Measurements from ENCODE around the gene PSPN. TPM values are rescaled to one million over a fixed set of nuclear protein-coding genes. Genes with fewer than 3 reads are reported as not detected.
"Not testable (repeated sequence)": the region's sequence is repeated elsewhere in the genome, so short reads cannot be mapped to it uniquely, and the experiment has no call there.

Gene PSPN
- total RNA-seq, 1 donor from 2014 or later = 3.7 TPM

DNA sequence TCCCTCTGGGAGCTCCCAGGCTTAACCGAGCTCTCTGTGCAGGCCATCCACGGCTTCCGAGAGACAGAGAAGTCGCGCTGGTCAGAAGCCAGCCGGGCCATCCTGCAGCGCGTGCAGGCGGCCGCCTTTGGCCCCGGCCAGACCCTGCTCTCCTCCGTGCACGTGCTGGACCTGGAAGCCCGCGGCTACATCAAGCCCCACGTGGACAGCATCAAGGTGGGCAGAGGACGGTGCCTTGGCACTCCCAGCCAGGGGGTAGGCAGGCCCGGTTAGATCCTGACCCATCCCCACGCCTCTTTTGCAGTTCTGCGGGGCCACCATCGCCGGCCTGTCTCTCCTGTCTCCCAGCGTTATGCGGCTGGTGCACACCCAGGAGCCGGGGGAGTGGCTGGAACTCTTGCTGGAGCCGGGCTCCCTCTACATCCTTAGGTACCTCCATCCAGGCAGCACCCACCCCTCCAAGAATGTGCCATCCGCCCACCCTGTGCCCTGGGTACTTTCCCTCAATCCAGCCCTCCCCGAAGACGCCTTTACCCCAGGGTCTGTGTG is 1.5 kb downstream of the PSPN start:
- FAIRE-seq (no peak), DNase-seq (ENCODE audit: low spot score in 2 of 2) (no peak)

DNA sequence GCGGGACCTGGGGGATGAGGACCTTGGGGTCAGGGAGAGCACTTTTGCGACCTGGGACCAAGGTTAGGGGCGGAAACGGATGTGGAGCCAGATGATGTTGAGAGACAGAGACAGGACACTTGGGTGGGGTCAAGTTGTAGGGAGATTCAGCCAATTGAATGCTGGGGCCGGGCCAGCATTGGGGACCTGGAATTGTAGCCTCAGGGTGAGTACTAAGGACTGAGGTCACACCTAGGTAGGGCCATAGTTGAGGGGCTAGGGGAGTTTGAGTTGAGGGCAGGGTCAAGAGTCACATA is 2.0 kb downstream of the PSPN start:
- DNase-seq (ENCODE audit: low spot score in 2 of 2) (no peak), FAIRE-seq (no peak)

DNA sequence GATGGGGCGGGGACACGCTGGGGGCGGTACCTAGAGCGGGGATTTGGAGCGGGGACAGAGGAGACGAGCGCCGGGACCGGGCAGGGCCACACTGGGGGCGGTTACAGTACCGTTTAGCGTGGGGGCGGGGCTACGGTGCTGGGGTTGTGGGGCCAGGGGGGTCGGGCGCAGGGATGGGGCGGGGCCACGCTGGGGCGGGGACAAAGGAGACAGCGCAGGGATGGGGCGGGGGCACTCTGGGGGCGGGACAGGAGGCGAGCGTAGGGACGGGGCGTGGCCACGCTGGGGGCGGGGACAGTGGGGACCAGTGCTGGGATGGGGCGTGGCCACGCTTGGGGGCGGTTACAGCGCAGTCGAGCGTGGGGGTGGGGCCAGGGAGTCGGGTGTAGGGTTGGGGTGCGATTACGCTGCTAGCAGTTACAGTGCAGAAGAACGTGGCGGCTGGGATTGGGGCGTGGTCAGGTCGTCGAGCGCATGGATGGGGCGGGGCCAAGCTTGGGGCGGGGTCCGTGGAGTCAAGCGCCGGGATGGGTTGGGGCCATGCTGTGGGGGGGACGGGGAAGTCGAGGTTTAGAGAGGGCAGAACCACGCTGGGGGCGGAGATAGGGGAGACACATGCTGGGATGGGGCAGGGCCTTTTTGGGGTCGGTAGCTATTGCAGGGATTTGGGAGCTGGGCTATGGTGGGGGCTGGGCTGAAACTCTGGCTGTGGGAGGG is 2.5 kb downstream of the PSPN start:
- DNase-seq (ENCODE audit: low spot score in 2 of 2) (peak; percentile 95 to 96), FAIRE-seq (no peak)

DNA sequence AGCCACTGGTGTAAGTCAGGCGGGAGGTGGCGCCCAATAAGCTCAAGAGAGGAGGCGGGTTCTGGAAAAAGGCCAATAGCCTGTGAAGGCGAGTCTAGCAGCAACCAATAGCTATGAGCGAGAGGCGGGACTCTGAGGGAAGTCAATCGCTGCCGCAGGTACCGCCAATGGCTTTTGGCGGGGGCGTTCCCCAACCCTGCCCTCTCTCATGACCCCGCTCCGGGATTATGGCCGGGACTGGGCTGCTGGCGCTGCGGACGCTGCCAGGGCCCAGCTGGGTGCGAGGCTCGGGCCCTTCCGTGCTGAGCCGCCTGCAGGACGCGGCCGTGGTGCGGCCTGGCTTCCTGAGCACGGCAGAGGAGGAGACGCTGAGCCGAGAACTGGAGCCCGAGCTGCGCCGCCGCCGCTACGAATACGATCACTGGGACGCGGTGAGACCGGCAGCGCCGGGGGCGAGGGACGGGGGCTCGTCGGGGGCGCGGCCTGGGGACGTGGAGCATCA is 3.1 kb downstream of the PSPN start, which contains the start of gene ALKBH7:
Gene ALKBH7 (plus strand): TSS at position 201 of the 502 bp plus-strand sequence. CDS start 27 bp downstream, at position 228.
- DNase-seq (ENCODE audit: low spot score in 2 of 2) = peak; percentile 89 to 94
- FAIRE-seq = peak; percentile 99

DNA sequence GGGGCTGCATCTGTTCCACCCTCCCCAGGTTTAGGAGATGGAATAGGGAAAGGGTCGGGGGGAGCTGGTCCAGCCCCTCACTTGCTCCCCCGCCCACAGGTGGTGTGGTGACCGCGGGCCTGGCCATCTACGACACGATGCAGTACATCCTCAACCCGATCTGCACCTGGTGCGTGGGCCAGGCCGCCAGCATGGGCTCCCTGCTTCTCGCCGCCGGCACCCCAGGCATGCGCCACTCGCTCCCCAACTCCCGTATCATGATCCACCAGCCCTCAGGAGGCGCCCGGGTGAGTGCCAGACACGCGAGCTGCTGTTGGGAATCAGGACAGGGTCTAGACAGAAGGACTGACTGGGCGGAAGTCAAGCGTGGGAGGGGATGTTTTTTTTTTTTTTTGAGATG is 11.4 kb downstream of the PSPN start:
- FAIRE-seq = no peak

DNA sequence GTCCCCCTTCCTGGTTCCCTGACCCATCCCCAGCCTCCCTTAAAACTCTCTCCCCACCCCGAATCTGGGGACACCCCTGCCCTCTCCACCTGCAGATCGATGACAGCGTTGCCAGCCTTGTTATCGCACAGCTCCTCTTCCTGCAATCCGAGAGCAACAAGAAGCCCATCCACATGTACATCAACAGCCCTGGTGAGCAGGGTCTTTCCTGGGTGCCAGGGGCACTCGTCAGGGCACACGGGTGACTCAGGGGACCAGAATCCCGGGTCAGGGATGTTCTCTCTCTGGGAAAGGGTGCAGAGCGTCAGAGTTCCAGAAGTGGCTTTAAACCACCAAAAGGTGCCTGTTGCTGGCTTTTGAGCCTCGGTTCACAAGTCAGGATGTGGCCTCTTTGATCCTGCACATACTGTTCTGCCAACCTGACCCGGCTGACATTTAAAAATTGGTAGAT is 13.4 kb downstream of the PSPN start:
- no peak for DNase-seq (ENCODE audit: low spot score in 2 of 2)
- FAIRE-seq = no peak

More for the DNA sequence above, 11.4 kb downstream of the PSPN start:
- DNase-seq (ENCODE audit: low spot score in 2 of 2) = no peak

DNA sequence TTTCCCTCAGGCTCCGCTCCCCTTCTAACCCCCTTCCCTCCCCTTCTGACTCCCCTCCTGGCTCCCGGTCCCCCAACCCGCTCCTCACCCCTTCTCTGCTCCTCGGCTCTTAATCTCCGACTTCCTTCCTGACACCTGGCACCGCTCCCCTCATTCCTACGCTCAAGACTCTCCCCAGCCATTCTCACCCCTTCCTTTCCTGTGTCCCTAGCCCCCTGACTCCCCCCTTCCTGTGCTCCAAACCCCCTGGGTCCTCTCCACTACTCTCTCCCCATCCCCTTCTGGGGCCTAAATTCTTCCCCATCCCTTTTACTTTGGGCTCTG is 13.7 kb downstream of the PSPN start:
- FAIRE-seq (no peak), DNase-seq (ENCODE audit: low spot score in 2 of 2) (no peak)

DNA sequence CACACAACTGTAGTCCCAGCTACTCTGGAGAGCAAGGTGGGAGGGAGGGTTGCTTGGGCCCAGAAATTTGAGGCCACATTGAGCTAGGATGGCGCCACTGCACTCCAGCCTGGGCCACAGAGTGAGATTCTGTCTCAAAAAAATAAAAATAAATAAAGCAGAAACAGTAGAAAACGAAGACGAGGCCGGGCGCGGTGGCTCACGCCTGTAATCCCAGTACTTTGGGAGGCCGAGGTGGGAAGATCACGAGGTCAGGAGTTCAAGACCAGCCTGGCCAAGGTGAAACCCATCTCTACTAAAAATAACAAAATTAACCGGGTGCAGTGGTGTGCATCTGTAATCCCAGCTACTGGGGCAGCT is 14.9 kb downstream of the PSPN start:
- DNase-seq (ENCODE audit: low spot score in 2 of 2); FAIRE-seq: not testable (repeated sequence)

DNA sequence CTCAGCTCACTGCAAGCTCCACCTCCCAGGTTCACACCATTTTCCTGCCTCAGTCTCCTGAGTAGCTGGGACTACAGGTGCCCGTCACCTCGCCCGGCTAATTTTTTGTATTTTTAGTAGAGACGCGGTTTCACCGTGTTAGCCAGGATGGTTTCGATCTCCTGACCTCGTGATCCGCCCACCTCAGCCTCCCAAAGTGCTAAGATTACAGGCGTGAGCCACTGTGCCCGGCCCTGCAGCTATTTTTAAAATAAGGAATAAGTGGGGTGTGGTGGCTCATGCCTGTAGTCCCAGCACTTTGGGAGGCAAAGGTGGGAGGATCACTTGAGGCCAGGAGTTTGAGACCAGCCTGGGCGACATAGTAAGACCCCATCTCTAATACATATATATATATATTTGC is 15.3 kb downstream of the PSPN start:
- not testable (repeated sequence) for DNase-seq (ENCODE audit: low spot score in 2 of 2); FAIRE-seq

DNA sequence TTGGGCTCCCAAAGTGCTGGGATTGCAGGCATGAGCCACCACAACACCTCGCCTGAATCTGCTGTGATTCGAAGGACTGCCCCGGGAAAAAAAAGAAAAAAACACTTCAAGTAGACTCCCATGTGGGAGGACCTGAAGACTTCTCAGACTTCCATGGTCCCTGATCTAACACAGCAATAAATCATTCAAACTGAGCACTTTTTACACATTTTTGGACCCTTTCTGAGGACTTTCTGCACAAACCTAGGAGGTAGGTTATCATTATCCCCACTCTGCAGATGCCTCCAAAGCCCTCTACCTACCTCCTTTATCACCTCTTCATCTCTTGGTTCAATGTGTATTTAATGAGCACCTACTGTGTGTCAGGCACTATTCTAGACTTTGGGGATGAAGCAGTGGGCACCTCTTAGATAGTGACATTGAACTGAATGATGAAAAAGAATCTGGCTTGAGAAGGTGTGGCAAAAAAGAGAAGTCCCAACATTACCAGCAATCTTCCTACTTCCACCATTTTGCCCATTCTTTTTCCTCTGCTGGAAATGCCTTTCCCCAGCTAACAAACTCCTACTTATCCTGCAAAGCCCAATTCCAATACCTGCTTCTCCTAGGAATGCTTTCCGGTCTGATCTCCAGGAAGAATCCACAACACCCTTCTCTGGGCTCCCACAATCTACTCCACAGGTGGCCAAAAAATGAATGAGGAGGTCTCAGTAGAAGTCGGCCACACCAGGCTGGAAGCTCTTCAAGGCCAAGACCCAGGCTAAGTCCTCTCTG is 16.0 kb downstream of the PSPN start:
- DNase-seq (ENCODE audit: low spot score in 2 of 2) (no peak), FAIRE-seq (no peak)

DNA sequence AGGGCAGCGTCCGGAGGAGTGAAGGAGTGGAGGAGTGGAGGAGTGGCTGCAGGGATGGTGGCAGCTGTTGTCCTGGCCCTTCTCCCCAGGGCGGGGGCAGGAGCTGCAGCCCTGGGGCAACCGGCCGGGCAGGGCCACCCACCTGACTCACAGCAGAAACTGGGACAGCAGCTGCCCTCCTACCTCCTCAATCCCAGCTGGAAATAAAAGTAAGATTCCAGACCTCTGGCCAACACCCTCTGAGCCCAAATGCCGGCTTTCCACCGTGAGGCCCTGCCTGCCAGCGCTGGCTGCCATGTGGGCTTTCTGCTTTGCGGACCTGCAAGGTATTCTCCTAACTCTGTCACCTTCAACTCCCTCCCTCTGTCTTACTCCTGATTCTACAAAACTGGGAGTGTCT is 17.7 kb downstream of the PSPN start:
- no peak for FAIRE-seq
- DNase-seq (ENCODE audit: low spot score in 2 of 2) = no peak

DNA sequence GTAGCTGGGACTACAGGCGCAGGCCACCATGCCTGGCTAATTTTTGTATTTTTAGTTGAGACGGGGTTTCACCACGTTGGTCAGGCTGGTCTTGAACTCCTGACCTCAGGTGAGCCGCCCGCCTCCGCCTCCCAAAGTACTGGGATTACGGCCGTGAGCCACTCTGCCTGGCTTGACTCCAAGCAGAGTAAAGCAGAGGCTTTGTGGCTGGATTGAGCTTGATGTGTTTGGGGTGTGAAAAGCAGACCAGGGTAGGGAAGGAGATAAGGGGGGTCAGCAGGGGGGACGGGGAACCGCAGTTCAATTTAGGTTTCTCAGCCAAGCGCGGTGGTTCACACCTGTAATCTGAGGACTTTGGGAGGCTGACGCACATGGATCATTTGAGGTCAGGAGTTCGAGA is 18.6 kb downstream of the PSPN start:
- no peak for FAIRE-seq

DNA sequence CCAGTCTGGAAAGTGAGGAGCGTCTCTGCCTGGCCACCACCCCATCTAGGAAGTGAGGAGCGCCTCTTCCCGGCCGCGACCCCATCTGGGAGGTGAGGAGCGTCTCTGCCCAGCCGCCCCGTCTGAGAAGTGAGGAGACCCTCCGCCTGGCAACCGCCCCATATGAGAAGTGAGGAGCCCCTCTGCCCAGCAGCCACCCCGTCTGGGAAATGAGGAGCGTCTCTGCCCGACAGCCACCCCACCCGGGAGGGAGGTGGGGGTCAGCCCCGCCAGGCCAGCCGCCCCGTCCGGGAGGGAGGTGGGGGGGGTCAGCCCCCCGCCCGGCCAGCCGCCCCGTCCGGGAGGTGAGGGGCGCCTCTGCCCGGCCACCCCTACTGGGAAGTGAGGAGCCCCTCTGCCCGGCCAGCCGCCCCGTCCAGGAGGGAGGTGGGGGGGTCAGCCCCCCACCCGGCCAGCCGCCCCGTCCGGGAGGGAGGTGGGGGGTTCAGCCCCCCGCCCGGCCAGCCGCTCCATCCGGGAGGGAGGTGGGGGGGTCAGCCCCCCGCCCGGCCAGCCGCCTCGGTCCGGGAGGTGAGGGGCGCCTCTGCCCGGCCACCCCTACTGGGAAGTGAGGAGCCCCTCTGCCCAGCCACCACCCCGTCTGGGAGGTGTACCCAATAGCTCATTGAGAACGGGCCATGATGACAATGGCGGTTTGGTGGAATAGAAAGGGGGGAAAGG is 20.3 kb downstream of the PSPN start:
- not testable (repeated sequence) for DNase-seq (ENCODE audit: low spot score in 2 of 2); FAIRE-seq

More for the DNA sequence above, 18.6 kb downstream of the PSPN start:
- DNase-seq (ENCODE audit: low spot score in 2 of 2) = no peak

DNA sequence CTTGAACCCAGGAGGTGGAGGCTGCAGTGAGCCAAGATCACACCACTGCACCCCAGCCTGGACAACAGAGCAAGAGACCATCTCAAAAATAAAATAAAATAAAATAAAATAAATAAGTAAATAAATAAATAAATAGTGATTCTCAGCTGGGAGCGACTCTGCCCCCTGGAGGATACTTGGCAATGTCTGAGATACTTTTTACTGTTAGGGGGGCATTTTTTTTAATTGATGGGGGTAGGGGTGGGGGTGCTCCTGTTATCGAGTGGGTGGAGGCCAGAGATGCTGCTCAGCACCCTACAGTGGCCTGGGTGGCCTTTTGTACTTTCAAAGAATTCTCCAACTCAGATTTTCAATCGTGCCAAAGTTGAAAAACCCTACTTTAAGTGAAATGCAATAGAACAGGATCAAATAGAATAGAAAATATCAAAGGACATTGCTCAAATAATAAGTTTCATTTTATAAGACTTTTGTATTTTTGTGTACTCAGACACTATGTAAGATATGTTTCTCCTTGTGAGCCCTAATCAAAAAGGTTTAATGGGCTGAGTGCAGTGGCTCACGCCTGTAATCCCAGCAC is 21.5 kb downstream of the PSPN start:
- DNase-seq (ENCODE audit: low spot score in 2 of 2) (no peak), FAIRE-seq (no peak)

DNA sequence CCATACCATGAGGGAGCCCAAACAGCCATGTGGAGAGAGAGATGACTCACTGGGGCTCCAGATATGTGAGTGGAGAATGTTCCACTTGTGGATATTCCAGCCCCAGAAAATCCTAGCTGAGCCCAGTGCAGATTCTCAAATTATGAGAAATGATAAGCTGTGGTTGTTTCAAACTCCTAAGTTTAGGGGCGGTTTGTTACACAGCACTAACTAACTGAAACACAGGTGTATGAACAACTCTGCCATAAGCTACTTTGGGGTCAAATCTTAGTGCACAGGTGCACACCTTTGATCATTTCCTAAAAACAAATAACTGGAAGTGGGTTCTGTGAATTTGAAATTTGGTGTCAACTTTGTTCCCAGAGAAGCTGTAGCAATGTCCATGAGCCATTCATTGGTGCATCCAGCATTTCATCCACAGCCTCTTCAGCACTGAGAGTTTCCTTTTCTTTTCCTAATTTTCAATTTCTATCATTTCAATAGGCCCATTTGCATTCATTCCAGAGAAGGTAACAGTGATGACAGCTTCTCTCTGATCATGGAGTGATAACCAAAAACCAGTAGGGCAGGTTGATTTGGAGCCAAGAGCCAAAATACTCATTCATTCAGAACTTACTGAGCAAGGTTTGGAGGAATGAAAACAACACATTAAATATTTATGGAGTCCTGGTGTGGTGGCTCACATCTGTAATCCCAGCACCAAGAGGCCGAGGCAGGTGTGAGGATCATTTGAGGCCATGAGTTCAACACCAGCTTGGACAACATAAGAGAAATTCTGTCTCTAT is 23.2 kb downstream of the PSPN start:
- FAIRE-seq (no peak), DNase-seq (ENCODE audit: low spot score in 2 of 2) (no peak)

DNA sequence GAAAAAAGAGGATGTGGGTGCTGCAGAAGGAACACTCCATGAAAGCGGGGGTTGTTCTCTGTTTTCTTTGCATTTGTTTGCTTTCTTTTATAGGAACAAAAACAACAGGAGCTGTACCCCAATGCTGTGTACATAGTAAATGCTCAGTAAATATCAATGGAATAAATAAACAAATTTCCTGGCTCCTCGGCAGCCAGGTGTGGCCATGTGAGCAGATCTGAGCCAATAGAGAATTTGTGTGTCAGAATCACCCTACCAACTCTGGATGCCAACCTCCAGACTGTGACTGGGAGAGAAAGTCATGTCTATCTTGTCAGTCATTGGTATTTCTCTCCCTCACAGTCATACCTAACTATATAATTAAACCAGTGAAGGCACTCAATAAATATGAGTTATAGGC is 25.0 kb downstream of the PSPN start:
- no peak for FAIRE-seq

DNA sequence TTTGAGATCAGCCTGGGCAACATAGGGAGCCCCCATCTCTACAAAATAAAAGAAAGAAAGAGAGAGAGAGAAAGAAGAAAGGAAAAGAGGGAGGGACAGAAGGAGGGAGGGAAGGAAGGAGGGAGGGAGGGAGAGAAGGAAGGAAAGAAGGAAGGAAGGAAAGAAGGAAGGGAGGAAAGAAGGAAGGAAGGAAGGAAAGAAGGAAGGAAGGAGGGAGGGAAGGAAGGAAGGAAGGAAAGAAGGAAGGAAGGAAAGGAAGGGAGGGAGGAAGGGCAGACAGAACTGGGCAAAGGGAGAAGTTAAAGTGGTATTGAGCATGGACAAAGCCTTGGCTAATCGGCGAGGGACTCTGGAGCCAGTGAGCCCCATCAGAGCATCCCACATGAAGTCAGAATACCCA is 26.5 kb downstream of the PSPN start:
- DNase-seq (ENCODE audit: low spot score in 2 of 2); FAIRE-seq: not testable (repeated sequence)

More for the DNA sequence above, 25.0 kb downstream of the PSPN start:
- no peak for DNase-seq (ENCODE audit: low spot score in 2 of 2)

DNA sequence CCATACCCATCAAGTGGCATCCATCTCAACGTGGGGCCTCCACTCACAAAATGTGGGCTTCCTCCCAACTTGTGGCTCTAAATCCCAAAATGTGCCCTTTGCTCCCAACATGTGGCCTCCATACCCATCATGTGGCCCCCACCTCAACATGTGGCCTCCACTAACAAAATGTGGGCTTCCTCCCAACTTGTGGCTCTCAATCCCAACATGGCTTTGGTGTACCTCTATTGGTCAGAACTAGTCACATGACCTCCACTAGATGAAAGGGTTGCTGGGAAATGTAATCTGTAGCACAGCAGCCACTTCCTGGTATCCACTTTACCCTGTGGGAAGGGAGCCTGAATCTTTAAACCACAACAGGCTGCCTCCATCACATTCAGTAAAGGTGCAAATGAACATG is 32.3 kb downstream of the PSPN start:
- FAIRE-seq = no peak

DNA sequence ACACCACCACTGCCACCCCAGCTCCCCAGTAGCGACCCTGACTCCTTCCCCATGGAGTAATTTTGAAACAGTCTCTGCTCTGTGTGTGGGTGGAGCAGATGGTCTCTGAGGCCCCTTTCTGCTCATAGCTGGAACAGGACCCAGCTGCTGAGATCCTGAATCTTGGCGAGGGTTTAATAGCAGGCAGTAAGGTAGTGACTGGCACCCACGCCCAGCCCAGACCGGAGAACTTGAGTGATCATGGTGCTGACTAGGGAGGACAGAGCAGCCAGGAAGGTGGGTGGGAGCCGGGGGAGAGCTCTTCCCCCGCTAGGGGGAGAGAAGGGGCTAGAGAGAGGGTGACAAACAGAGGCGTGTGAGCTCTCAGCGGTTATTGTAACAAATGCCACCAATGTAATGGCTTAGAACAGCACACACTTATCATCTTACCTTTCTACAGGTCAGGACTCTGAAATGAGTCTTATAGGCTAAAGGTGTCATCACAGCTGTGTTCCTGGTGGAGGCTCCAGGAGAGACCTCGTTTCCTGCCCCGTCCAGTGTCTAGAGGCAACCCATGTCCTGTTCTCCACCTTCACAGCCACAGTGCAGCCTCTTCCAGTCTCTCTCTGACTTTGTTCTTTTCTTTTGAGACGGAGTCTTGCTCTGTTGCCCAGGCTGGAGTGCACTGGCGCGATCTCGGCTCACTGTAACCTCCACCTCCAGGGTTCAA is 35.1 kb downstream of the PSPN start:
- DNase-seq (ENCODE audit: low spot score in 2 of 2) (peak in 1 of 2 donors; percentile 25), FAIRE-seq (no peak)

More for the DNA sequence above, 32.3 kb downstream of the PSPN start:
- no peak for DNase-seq (ENCODE audit: low spot score in 2 of 2)

All from frontal cortex (tissue), 4 donors.